Ascending aorta (tissue), 2 donors: Measurements from ENCODE around the gene HIVEP3. TPM values are rescaled to one million over a fixed set of nuclear protein-coding genes. Genes with fewer than 3 reads are reported as not detected.

ENCODE experiments used
- DNase-seq, 2 donors: peaks; one replicate each; pipeline ENCODE4 v3.0.0-alpha.2; 2019; ENCODE audit warnings: low spot score in 2 of 2
- H3K27ac ChIP-seq, 2 donors: fragments of 200-600 bp; sonication (generic); one replicate each; pipeline ENCODE4 v1.5.1; 2016 to 2017; ENCODE audit warnings: mild to moderate bottlenecking in 1 of 2
- H3K27me3 ChIP-seq: fragments of 200-600 bp; sonication (generic); one replicate; pipeline ENCODE4 v1.5.1; 2017
- H3K36me3 ChIP-seq, 2 donors: fragments of 200-600 bp; sonication (generic); one replicate each; pipeline ENCODE4 v1.5.1; 2016
- H3K4me1 ChIP-seq, 2 donors: fragments of 200-600 bp; sonication (generic); one replicate each; pipeline ENCODE4 v1.5.1; 2016 to 2017; ENCODE audit warnings: mild to moderate bottlenecking in 1 of 2
- H3K4me3 ChIP-seq, 2 donors: fragments of 200-600 bp; sonication (generic); one replicate each; pipeline ENCODE4 v1.5.1; 2016 to 2017; ENCODE audit warnings: mild to moderate bottlenecking in 1 of 2
- H3K9me3 ChIP-seq, 2 donors: fragments of 200-600 bp; sonication (generic); one replicate each; pipeline ENCODE4 v1.5.1; 2016
- CTCF ChIP-seq, 3 experiments: fragments of 200-600 bp in 2 of 3; fragments of 450-650 bp in 1 of 3; sonication (generic) in 2 of 3; IDR thresholded peaks; one replicate each; pipeline ENCODE4 v1.5.1; 2016 to 2019; ENCODE audit warnings: antibody characterized with exemption in 3 of 3, mild to moderate bottlenecking in 1 of 3, moderate library complexity in 1 of 3
- intact Hi-C: fragments of 100-400 bp; cut with DNase I; formaldehyde crosslinking; loops from one replicate; pipeline ENCODE4 v1.15.1; 2023
- total RNA-seq: library from RNA; depleted of rRNA; stranded (reverse); fragments of >200 nt; gene quantifications from one replicate; pipeline ENCODE4 v1.1.0, GENCODE V29; 2016

The HIVEP3 gene
- total RNA-seq, 1 donor from 2014 or later, result 0.32 TPM

DNA sequence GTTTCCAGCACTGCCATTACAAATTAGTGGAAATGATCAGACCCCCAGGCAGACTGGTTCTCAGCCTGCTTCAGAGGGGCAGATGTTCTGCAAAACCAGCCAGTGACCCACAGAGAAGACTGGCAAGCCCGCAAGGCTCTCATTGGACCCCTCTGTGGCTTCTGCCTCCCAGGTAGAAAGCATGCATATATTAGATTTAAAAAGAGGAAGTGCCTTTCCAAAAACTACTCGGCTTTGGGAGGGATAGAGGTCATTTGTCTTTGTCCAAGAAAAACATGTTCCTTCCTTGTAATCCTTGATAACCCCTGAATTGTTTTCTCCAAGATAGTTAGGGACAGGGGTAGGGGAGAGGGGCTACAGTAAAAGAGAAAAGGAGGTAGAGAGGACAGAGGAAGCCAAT lies 11.8 kb downstream of the HIVEP3 start:
- TF ChIP-seq CTCF (IDR thresholded peaks at IDR 0.05), result no peak
- Histone ChIP-seq H3K4me3 (no peak overlapping the region), H3K4me1 (no peaks in the 10 kb centered on the region), H3K27me3 (no peaks in the 10 kb centered on the region), H3K9me3 (peaks cover 0 to 8% of the 10 kb centered on the region in 2 donors), H3K36me3 (no peaks in the 10 kb centered on the region), H3K27ac (no peak overlapping the region)
- intact Hi-C loops, result no loop called here
- no peak for DNase-seq

DNA sequence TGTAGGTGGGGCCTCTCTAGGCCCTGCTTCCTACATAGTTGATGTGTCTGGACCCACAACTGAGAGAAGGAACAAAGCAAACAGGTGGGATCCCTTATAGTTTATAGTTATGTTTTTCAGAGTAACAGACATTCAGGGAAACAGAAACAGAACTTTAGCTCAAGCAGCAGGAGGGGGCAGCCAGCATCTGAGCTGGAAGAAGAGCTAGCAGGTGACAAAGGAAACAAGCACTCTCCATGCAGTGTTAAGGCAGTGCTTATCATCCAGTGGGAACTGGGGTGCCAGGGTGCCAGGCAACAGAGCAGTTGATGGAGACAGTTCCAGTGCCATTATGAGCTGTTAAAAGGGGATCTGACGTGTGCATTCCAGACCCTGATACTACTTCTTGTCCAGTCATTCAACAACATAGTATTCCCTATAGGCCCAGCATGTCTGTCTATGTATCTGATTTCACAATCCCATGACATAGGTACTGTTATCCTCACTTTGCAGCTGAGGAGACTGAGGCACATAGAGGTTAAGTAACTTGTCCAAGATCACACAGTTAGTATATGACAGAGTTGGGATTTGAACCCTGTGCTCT lies 13.5 kb downstream of the HIVEP3 start:
- no peak overlapping the region for H3K27ac ChIP-seq
- H3K36me3 ChIP-seq, result no peaks in the 10 kb centered on the region
- H3K4me3 ChIP-seq, result no peak overlapping the region
- no peaks in the 10 kb centered on the region for H3K9me3 ChIP-seq
- intact Hi-C loops, result no loop called here
- no peak for DNase-seq
- H3K4me1 ChIP-seq, result no peaks in the 10 kb centered on the region
- H3K27me3 ChIP-seq, result no peaks in the 10 kb centered on the region
- no peak for TF ChIP-seq CTCF (IDR thresholded peaks at IDR 0.05)

DNA sequence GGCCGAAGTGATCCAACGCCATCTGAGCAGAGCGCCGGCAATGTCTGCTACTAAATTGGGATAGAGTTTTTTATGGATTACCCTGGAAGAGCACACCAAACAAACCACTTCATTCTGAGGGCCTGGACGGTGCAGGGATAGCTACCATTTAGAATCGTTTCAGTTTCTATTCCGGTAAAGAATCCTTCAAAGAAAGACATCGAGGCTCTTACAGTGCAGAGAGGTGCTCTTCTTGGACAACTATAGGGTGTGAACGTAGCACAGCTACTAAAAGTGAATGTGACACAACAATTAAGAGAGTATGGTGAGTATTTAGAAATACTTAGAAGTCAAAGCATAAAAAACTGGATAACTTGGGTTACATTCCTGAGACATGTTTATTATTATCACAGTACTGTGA lies 16.1 kb downstream of the HIVEP3 start:
- no peak for TF ChIP-seq CTCF (IDR thresholded peaks at IDR 0.05)
- intact Hi-C loops, result no loop called here
- DNase-seq, result no peak
- H3K27ac ChIP-seq, result no peak overlapping the region
- H3K4me3 ChIP-seq, result no peak overlapping the region
- no peaks in the 10 kb centered on the region for H3K27me3 ChIP-seq
- H3K36me3 ChIP-seq, result no peaks in the 10 kb centered on the region
- no peaks in the 10 kb centered on the region for H3K9me3 ChIP-seq
- H3K4me1 ChIP-seq, result no peaks in the 10 kb centered on the region

GRCh38 chr1:41902159-41902577 lies 16.6 kb downstream of the HIVEP3 start:
- no peaks in the 10 kb centered on the region for H3K36me3 ChIP-seq
- H3K4me3 ChIP-seq, result no peak overlapping the region
- no peak for DNase-seq
- H3K27me3 ChIP-seq, result no peaks in the 10 kb centered on the region
- no peaks in the 10 kb centered on the region for H3K4me1 ChIP-seq
- intact Hi-C loops, result no loop called here
- TF ChIP-seq CTCF (IDR thresholded peaks at IDR 0.05), result no peak
- H3K9me3 ChIP-seq, result no peaks in the 10 kb centered on the region
- H3K27ac ChIP-seq, result no peak overlapping the region

DNA sequence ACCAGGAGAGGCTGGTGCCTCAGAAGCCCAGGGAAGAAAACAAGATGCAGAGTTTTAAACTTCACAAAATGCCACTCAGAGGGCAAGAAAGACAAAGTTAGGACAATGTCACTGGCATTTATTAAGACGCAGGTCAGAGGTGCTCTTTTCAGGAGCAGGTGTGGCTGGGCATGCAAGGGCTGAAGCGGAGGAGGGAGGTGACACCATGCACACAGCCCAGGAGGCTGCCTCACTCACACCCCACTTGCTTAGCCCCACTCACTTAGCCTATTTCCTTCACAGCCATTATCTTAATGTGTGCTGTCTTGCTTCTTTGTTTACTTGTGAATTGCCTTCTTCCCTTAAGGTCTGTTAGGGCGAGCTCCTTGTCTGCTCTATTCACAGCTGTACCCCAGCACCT lies 17.2 kb downstream of the HIVEP3 start:
- intact Hi-C loops, result no loop called here

More for the DNA sequence above, 17.2 kb downstream of the HIVEP3 start:
- no peak for DNase-seq
- H3K4me3 ChIP-seq, result no peak overlapping the region
- no peak for TF ChIP-seq CTCF (IDR thresholded peaks at IDR 0.05)
- H3K9me3 ChIP-seq, result no peaks in the 10 kb centered on the region
- H3K27ac ChIP-seq, result no peak overlapping the region
- H3K27me3 ChIP-seq, result no peaks in the 10 kb centered on the region
- H3K4me1 ChIP-seq, result no peaks in the 10 kb centered on the region
- H3K36me3 ChIP-seq, result no peaks in the 10 kb centered on the region
